Measurements from ENCODE around the gene VAV2.
"Not testable (repeated sequence)": the region's sequence is repeated elsewhere in the genome, so short reads cannot be mapped to it uniquely, and the experiment has no call there.

VAV2 gene

GRCh38 chr9:133760713-133761290 is 231.3 kb downstream of the VAV2 start:
- no peak for DNase-seq

GRCh38 chr9:133759946-133760345 is 232.2 kb downstream of the VAV2 start:
- DNase-seq, result no peak

- peak; percentile 2 to 8 for DNase-seq
These were observed 232.8 kb downstream of the VAV2 start for GRCh38 chr9:133759146-133759900.

GRCh38 chr9:133758228-133758627 is 233.9 kb downstream of the VAV2 start:
- no peak for DNase-seq

- DNase-seq, result peak in 1 of 2 experiments; percentile 3
These were observed 237.4 kb downstream of the VAV2 start for GRCh38 chr9:133754688-133755227.

- DNase-seq, result no peak
These were observed 237.9 kb downstream of the VAV2 start for GRCh38 chr9:133754187-133754586.

- no peak for DNase-seq
These were observed 239.2 kb downstream of the VAV2 start for GRCh38 chr9:133752739-133753446.

- peak; percentile 1 to 7 for DNase-seq
These were observed 241.0 kb downstream of the VAV2 start for GRCh38 chr9:133750982-133751649.

GRCh38 chr9:133747309-133747708 is 244.8 kb downstream of the VAV2 start:
- no peak for DNase-seq

GRCh38 chr9:133744528-133744927 is 247.6 kb downstream of the VAV2 start:
- not testable (repeated sequence) for DNase-seq

- peak; percentile 83 to 84 for DNase-seq
These were observed 249.2 kb downstream of the VAV2 start for GRCh38 chr9:133742849-133743444.

- DNase-seq, result no peak
These were observed 249.9 kb downstream of the VAV2 start for GRCh38 chr9:133742251-133742650.

GRCh38 chr9:133741716-133742115 is 250.4 kb downstream of the VAV2 start:
- DNase-seq, result no peak

- no peak for DNase-seq
These were observed 251.2 kb downstream of the VAV2 start for GRCh38 chr9:133740911-133741310.

GRCh38 chr9:133739408-133740280 is 252.5 kb downstream of the VAV2 start:
- no peak for DNase-seq

- no peak for DNase-seq
These were observed 253.4 kb downstream of the VAV2 start for GRCh38 chr9:133738640-133739225.

- peak; percentile 72 to 77 for DNase-seq
These were observed 254.1 kb downstream of the VAV2 start, which contains the start of gene SARDH for GRCh38 chr9:133737774-133738639. TSS of gene SARDH (minus strand) at chr9:133738352. CDS start at chr9:133734173, 4,179 bp downstream.

GRCh38 chr9:133737071-133737773 is 254.9 kb downstream of the VAV2 start:
- DNase-seq, result no peak

- DNase-seq, result no peak
These were observed 256.2 kb downstream of the VAV2 start for GRCh38 chr9:133735931-133736330.
